Body of pancreas (tissue), 4 donors: ENCODE results near the gene TRAF3. TPM values are rescaled to one million over a fixed set of nuclear protein-coding genes. Genes with fewer than 3 reads are reported as not detected.

Experiments used
- ATAC-seq: fragments of 150-250 bp; one replicate; pipeline ENCODE4 v1.9.1; 2016
- DNase-seq, 4 donors: peaks; one replicate each; pipeline ENCODE4 v3.0.0-alpha.2; 2019
- H3K27ac ChIP-seq, 4 donors: fragments of 200-600 bp; sonication (generic); 1 replicate in 3 of 4; 2 replicates in 1 of 4; pipeline versions ENCODE4 v1.5.1 to v1.6.1; 2016 to 2019; ENCODE audit warnings: mild to moderate bottlenecking in 1 of 4, mixed read lengths in 1 of 4, moderate library complexity in 1 of 4
- H3K27me3 ChIP-seq, 2 donors: fragments of 200-600 bp; sonication (generic); one replicate each; pipeline ENCODE4 v1.6.0; 2016; ENCODE audit warnings: mild to moderate bottlenecking in 1 of 2
- H3K36me3 ChIP-seq, 2 donors: fragments of 200-600 bp; sonication (generic); replicated peaks in 1 of 2; 2 replicates each; pipeline ENCODE4 v1.5.1; 2016; ENCODE audit warnings: low read depth in 2 of 2; ENCODE audit not compliant: insufficient read depth in 1 of 2
- H3K4me1 ChIP-seq: fragments of 200-600 bp; sonication (generic); one replicate; pipeline ENCODE4 v1.6.0; 2016
- H3K4me3 ChIP-seq, 2 donors: fragments of 200-600 bp; sonication (generic); 1 replicate in 1 of 2; 2 replicates in 1 of 2; pipeline ENCODE4 v1.5.1; 2016 to 2019
- H3K9me3 ChIP-seq, 3 donors: fragments of 200-600 bp; sonication (generic); 1 replicate in 2 of 3; 2 replicates in 1 of 3; pipeline ENCODE4 v1.5.1; 2016
- CTCF ChIP-seq, 7 experiments: fragments of 450-650 bp in 4 of 7; fragments of 200-600 bp in 3 of 7; sonication (generic) in 3 of 7; IDR thresholded peaks; one replicate each; pipeline ENCODE4 v1.5.1; 2016 to 2019; ENCODE audit warnings: antibody characterized with exemption in 7 of 7
- POLR2A ChIP-seq, 3 donors: fragments of 450-650 bp; IDR thresholded peaks; one replicate each; pipeline ENCODE4 v1.6.1; 2016; ENCODE audit warnings: antibody characterized with exemption in 3 of 3, mild to moderate bottlenecking in 2 of 3
- WGBS, 2 donors: methylation state at CpG; one replicate each; pipeline ENCODE4 v1.1.5; 2017; 5-methylcytosine and 5-hydroxymethylcytosine counted together
- intact Hi-C: fragments of 100-400 bp; cut with DNase I; formaldehyde crosslinking; loops from one replicate; pipeline ENCODE4 v1.15.1; 2023
- small RNA-seq: library from RNA; depleted of rRNA; stranded (forward); fragments of <200 nt; gene quantifications from one replicate; pipeline ENCODE3, GENCODE V24; 2016
- total RNA-seq, 2 donors: library from RNA; depleted of rRNA; stranded (reverse); fragments of >200 nt; gene quantifications; one replicate each; pipeline ENCODE4 v1.1.0, GENCODE V29; 2016

TRAF3 gene
- total RNA-seq, 2 donors from 2014 or later: 10.4 to 22.7 TPM

GRCh38 chr14:102954081-102954789 is 177.0 kb downstream of the TRAF3 start:
- Histone ChIP-seq H3K27me3 (no peaks in the 10 kb centered on the region), H3K9me3 (no peaks in the 10 kb centered on the region), H3K36me3 (peaks cover 0 to 35% of the 10 kb centered on the region in 2 donors), H3K27ac (no peak overlapping the region), H3K4me1 (no peaks in the 10 kb centered on the region), H3K4me3 (no peak overlapping the region)
- intact Hi-C loops: no loop called here
- TF ChIP-seq POLR2A (IDR thresholded peaks at IDR 0.05): no peak
- no peak for TF ChIP-seq CTCF (IDR thresholded peaks at IDR 0.05)
- WGBS, 2 donors: 91% methylated on average over 15 to 18 of the region's 18 CpGs
- DNase-seq: no peak
- ATAC-seq: no peak

DNA sequence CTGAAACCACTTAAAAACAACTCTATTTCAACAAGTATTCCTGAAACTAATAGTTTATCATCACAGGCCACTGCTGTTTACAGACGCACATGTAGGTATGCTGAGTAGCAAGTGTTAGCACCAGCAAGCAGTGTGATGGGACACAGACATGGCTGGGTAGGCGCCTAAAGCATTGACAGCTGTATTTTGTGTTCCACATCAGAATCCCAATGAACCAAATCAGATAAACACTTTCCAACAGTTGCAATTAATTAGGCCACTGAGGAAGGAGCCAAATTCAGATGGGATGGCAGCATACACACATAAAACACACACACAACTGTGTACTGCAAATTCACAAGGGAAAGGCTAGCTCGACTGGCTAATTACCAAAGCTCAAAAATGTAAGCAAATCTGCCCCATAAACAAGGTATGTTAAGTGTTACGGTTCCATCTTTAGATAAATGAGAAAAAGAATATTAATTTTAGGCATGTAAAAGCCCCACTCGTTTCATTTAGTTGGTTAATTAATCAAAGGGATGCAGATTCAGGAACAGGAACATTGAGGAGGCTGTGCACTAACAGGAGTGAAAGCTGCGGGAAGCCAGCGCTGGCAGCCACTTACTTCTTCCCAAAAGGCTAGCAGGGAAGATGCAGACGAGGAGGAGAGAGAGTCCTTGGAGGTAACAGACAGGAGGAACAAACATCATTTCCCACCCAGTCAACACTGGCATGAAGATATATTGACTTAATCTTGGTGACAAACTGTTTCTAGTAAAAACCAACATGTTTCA is 178.6 kb downstream of the TRAF3 start:
- Histone ChIP-seq H3K36me3 (peaks cover 0 to 32% of the 10 kb centered on the region in 2 donors), H3K27me3 (no peaks in the 10 kb centered on the region), H3K27ac (no peak overlapping the region), H3K4me3 (no peak overlapping the region), H3K9me3 (no peaks in the 10 kb centered on the region), H3K4me1 (no peaks in the 10 kb centered on the region)
- DNase-seq (no peak), ATAC-seq (no peak)
- intact Hi-C loops: no loop called here
- 85 to 86% methylated on average over 8 of the region's 8 CpGs for WGBS, 2 donors
- no peak for TF ChIP-seq CTCF (IDR thresholded peaks at IDR 0.05)
- TF ChIP-seq POLR2A (IDR thresholded peaks at IDR 0.05): no peak

DNA sequence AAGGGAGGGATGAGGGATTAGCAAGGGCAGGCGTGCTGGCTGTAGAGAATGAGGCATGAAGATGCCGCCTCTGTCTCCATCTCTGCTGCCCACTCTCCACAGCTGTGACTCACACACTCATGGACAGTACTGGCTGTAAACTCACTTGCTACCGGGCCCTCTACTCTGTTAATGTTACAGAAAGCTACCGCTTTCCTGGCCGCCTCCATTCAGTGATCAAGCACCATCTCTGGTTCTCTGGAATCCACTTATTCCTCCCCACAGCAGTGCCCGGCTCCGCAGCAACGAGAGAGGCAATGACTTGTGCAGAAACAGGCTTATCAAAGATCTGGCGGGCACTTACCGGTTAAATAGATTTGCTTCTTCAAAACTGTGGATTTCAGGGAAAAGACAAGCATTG is 180.0 kb downstream of the TRAF3 start:
- no peak for ATAC-seq
- Histone ChIP-seq H3K4me1 (no peaks in the 10 kb centered on the region), H3K9me3 (no peaks in the 10 kb centered on the region), H3K4me3 (no peak overlapping the region), H3K27me3 (no peaks in the 10 kb centered on the region), H3K36me3 (peaks cover 14 to 38% of the 10 kb centered on the region in 2 donors), H3K27ac (no peak overlapping the region)
- intact Hi-C loops: no loop called here
- 68 to 71% methylated on average over 10 of the region's 10 CpGs for WGBS, 2 donors
- no peak for TF ChIP-seq CTCF (IDR thresholded peaks at IDR 0.05)
- no peak for TF ChIP-seq POLR2A (IDR thresholded peaks at IDR 0.05)
- no peak for DNase-seq

- no peaks in the 10 kb centered on the region for H3K9me3 ChIP-seq
- no peak overlapping the region for H3K27ac ChIP-seq
- peaks cover 15 to 37% of the 10 kb centered on the region in 2 donors for H3K36me3 ChIP-seq
- H3K27me3 ChIP-seq: no peaks in the 10 kb centered on the region
- WGBS, 2 donors: 92 to 99% methylated on average over 9 to 10 of the region's 10 CpGs
- no peak overlapping the region for H3K4me3 ChIP-seq
- no peak for TF ChIP-seq POLR2A (IDR thresholded peaks at IDR 0.05)
- no peak for TF ChIP-seq CTCF (IDR thresholded peaks at IDR 0.05)
- intact Hi-C loops: no loop called here
- no peaks in the 10 kb centered on the region for H3K4me1 ChIP-seq
- DNase-seq: no peak
- ATAC-seq: no peak
These were observed 181.2 kb downstream of the TRAF3 start for GRCh38 chr14:102958461-102958860.

Small RNA genes within 50 kb of the gene (small RNA-seq; reads per million reads assigned to genes)
- gene RNU6-1316P: not detected

Other genes with a start within 250 kb of the TRAF3 start
- gene RCOR1, start 184.8 kb upstream of the TRAF3 start, total RNA-seq: 1 to 10 TPM; 6.3 to 6.7 TPM
- 1 to 10 TPM in 1 of 2 donors, not detected in 1; 6.0 TPM for gene AMN, start 145.2 kb downstream of the TRAF3 start, total RNA-seq